A549 treated with dexamethasone at 1 μM for 4 hours (cell line): ENCODE measurements around the gene DYNLRB2. TPM values are rescaled to one million over a fixed set of nuclear protein-coding genes. Genes with fewer than 3 reads are reported as not detected.

Experiments used
- total RNA-seq: library from RNA; stranded (reverse); fragments of 200-300 nt; extraction: Qiagen RNA extraction; gene quantifications from 5 replicates; pipeline ENCODE4 v1.2.3, GENCODE V29; 2022

The DYNLRB2 gene
- 0.27 TPM in 1 of 5 replicates, not detected in the others for total RNA-seq

GRCh38 chr16:80540516-80541305 is at the start of gene DYNLRB2:
TSS of gene DYNLRB2 (plus strand) at chr16:80540993. CDS start at chr16:80541077, 84 bp downstream.

